Vagina (tissue), 2 donors: ENCODE results near the gene NPBWR2.

Experiments used
- CTCF ChIP-seq, 3 experiments: fragments of 450-650 bp in 2 of 3; fragments of 200-600 bp in 1 of 3; sonication (generic) in 1 of 3; IDR thresholded peaks; one replicate each; pipeline ENCODE4 v1.5.1; 2017 to 2019; ENCODE audit warnings: antibody characterized with exemption in 3 of 3, mild to moderate bottlenecking in 2 of 3, moderate library complexity in 2 of 3
- POLR2A ChIP-seq, 2 donors: fragments of 450-650 bp; IDR thresholded peaks; one replicate each; pipeline ENCODE4 v1.6.1; 2017; ENCODE audit warnings: antibody characterized with exemption in 2 of 2, mild to moderate bottlenecking in 2 of 2, moderate library complexity in 2 of 2

GRCh38 chr20:64106435-64106961 lies 867 bp downstream of the NPBWR2 start:
- TF ChIP-seq CTCF (IDR thresholded peaks at IDR 0.05) = no peak
- no peak for TF ChIP-seq POLR2A (IDR thresholded peaks at IDR 0.05)
